K562 (cell line): ENCODE data around the gene DLGAP1. TPM values are rescaled to one million over a fixed set of nuclear protein-coding genes. Genes with fewer than 3 reads are reported as not detected.

Experiments
- DNMT1 ChIP-seq: fragments of 450-650 bp; IDR thresholded peaks from 2 replicates; pipeline ENCODE4 v1.6.1; 2016; ENCODE audit warnings: antibody characterized with exemption, mild to moderate bottlenecking
- RCOR1 ChIP-seq, 2 experiments: IDR thresholded peaks; 2 replicates each; pipeline ENCODE4 v1.6.1; 2012; ENCODE audit warnings: low read depth in 2 of 2, low read length in 2 of 2, borderline replicate concordance in 1 of 2, improper control_type of control experiment in 1 of 2
- ZNF232 ChIP-seq: sonication (generic); formaldehyde crosslinking; IDR thresholded peaks from 2 replicates; pipeline ENCODE4 v1.8.0; 2022; ENCODE audit warnings: mild to moderate bottlenecking, missing genetic modification reagents
- ZNF407 ChIP-seq: fragments of 450-650 bp; IDR thresholded peaks from 2 replicates; pipeline ENCODE4 v1.6.1; 2016; ENCODE audit warnings: low read depth
- polyA plus RNA-seq, 8 experiments: library from polyadenylated mRNA; depleted of rRNA in 4 of 8; stranded (reverse) in 5 of 8; unstranded in 3 of 8; fragments of >200 nt; fragmentation: Nextera tagmentation in 2 of 8; fragmentation: Illumina TruSeq in 1 of 8; extraction: Ambion mirVana in 2 of 8; extraction: Trizol in 1 of 8; gene quantifications; 2 replicates each; pipeline versions ENCODE4 v1.2.1 to v1.2.3, GENCODE V29; 2011 to 2014; ENCODE audit warnings: inconsistent platforms in 1 of 8, missing spikeins in 1 of 8
- total RNA-seq, 7 experiments: library from RNA; depleted of rRNA in 6 of 7; stranded (reverse); fragments of >200 nt in 6 of 7; fragmentation: Illumina TruSeq in 2 of 7; extraction: Trizol in 2 of 7; gene quantifications; 2 replicates each; pipeline versions ENCODE4 v1.2.1 to v1.2.3, GENCODE V29; 2011 to 2021; ENCODE audit warnings: low replicate concordance in 1 of 7

The DLGAP1 gene
- total and polyA plus RNA-seq, 9 of the 15 experiments (the other 6 are each of a cell fraction or from before 2014, with no cell fraction given): 0.04 to 0.22 (median 0.08) TPM

GRCh38 chr18:3753106-3753505 lies 702.0 kb downstream of the DLGAP1 start (continued):
- TF ChIP-seq ZNF407: no peak
- no peak for TF ChIP-seq DNMT1
- TF ChIP-seq ZNF232 (CRISPR knock-in tag): no peak
- no peak for TF ChIP-seq RCOR1 (IDR thresholded peaks at IDR 0.05; ENCODE audit: borderline replicate concordance in 1 of 2, low read depth in 2 of 2, low read length in 2 of 2)
- TF ChIP-seq, all 486 proteins: peak for 0
